ENCODE results near the gene NAT16.

- TF ChIP-seq CTCF (IDR thresholded peaks at IDR 0.05): no peak
- no peak for TF ChIP-seq SMC3 (IDR thresholded peaks at IDR 0.05; ENCODE audit: low read depth, low read length)
- TF ChIP-seq GABPA (IDR thresholded peaks at IDR 0.05; ENCODE audit: low read depth): no peak
- no peak for TF ChIP-seq MAX (IDR thresholded peaks at IDR 0.05; ENCODE audit: low read depth)
- no peak for TF ChIP-seq TCF12 (IDR thresholded peaks at IDR 0.05)
- no peak for TF ChIP-seq RCOR1 (IDR thresholded peaks at IDR 0.05; ENCODE audit: low read length)
- no peak for TF ChIP-seq MXI1 (IDR thresholded peaks at IDR 0.05; ENCODE audit: low read depth, low read length)
- TF ChIP-seq ELF1 (IDR thresholded peaks at IDR 0.05): no peak
- TF ChIP-seq RXRA (IDR thresholded peaks at IDR 0.05; ENCODE audit: borderline replicate concordance, low read depth): no peak
- no peak for TF ChIP-seq GATA2 (CRISPR knock-in tag; IDR thresholded peaks at IDR 0.05)
- TF ChIP-seq RFX5 (IDR thresholded peaks at IDR 0.05; ENCODE audit: low read length): no peak
These were observed 43.4 kb upstream of the NAT16 start for GRCh38 chr7:101223528-101223927.

All from SK-N-SH (cell line).